Endothelial cell of umbilical vein (primary cell): ENCODE data around the gene RAB6B.

Experiments used
- CTCF ChIP-seq, 2 donors: IDR thresholded peaks; 1 replicate in 1 of 2; 2 replicates in 1 of 2; pipeline ENCODE4 v1.5.1; 2011; ENCODE audit warnings: low read length in 2 of 2, mild to moderate bottlenecking in 2 of 2, moderate library complexity in 2 of 2, control low read depth in 1 of 2, inconsistent platforms in 1 of 2, low read depth in 1 of 2; ENCODE audit not compliant: insufficient read depth in 1 of 2; ENCODE audit errors: extremely low read depth in 1 of 2
- POLR2A ChIP-seq: IDR thresholded peaks from 2 replicates; pipeline ENCODE4 v1.6.1; 2012; ENCODE audit warnings: low read depth, mild to moderate bottlenecking, control low read depth, low read length
- POLR2AphosphoS5 ChIP-seq: IDR thresholded peaks from 2 replicates; pipeline ENCODE4 v1.6.1; 2012; ENCODE audit warnings: low read depth, mild to moderate bottlenecking, control low read depth, low read length, moderate library complexity; ENCODE audit not compliant: insufficient read depth

DNA sequence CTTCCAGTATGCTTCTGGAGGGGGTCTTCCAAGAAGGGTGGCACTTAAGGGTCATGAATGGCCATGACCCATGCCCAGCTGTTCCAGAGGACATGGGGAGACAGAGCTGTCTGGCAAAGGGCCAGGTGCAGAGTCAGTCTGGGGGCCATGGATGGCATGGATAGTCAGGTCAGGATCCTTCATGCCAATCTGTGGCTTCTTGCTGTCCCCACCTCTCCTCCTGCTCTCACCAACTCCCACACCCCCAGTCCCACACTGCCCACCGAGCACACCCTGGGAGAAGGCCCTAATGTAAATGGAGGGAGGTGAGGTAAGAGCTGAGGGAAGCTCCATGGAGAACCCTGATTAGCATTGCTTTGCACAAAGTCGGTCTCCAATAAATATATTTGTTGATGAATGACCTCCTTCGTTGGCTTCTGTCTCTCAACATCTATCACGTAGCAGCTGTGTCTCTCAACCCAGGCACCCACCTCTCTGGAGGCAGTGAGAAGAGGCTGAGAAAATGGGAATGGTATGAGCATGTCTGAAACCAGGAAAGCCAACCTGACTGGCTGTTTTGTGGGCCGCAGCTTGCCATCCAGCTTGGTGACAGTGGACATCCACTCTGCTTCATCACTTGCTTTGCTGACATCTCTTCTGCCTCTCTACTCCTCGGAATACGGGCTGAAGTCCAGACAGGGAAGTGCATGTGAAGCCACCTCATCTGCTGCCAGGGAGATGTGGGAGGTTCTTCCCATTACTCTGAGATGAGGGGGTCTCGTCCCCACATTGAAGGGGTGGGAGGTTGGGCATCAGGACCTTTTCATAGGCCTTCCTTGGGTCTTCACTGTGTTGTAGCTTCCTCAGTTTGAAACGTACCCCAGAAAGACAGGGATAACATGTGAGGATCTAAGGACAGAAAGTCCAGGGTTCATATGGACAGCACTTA, 37.7 kb upstream of the RAB6B start:
- no peak for TF ChIP-seq POLR2A
- TF ChIP-seq CTCF (IDR thresholded peaks at IDR 0.05; ENCODE audit: extremely low read depth in 1 of 2, insufficient read depth in 1 of 2, low read depth in 1 of 2, low read length in 2 of 2): no peak
- no peak for TF ChIP-seq POLR2AphosphoS5
